WTC11 (cell line): Measurements from ENCODE around the gene PHLDA3. TPM values are rescaled to one million over a fixed set of nuclear protein-coding genes. Genes with fewer than 3 reads are reported as not detected.

Experiments used
- ATAC-seq: fragments of 200-7000 bp; cut with Tn5 transposase; 2 replicates; pipeline ENCODE4 v1.10.0; 2021; ENCODE audit warnings: mild to moderate bottlenecking, moderate library complexity
- CTCF ChIA-PET: fragments of 300-600 bp; sonication (Branson Sonifier 250); formaldehyde crosslinking; loops from one replicate; lab custom pipeline; 2021; ENCODE audit warnings: antibody characterized with exemption; lab: Charles Lee
- POLR2A ChIA-PET: fragments of 350-600 bp; sonication (Branson Sonifier 250); formaldehyde crosslinking; loops from one replicate; lab custom pipeline; 2021; ENCODE audit warnings: antibody characterized with exemption; lab: Charles Lee
- DNase-seq: peaks from one replicate; pipeline ENCODE4 v3.0.0; 2021; ENCODE audit warnings: low spot score
- H3K27ac Mint-ChIP-seq: 2 replicates; pipeline ENCODE4 v1.8.0; 2021; ENCODE audit warnings: mixed read lengths
- H3K27me3 Mint-ChIP-seq: 2 replicates; pipeline ENCODE4 v1.8.0; 2021; ENCODE audit warnings: low read depth, mild to moderate bottlenecking, moderate library complexity, mixed read lengths
- H3K36me3 Mint-ChIP-seq: 2 replicates; pipeline ENCODE4 v1.8.0; 2021; ENCODE audit warnings: mixed read lengths
- H3K4me1 Mint-ChIP-seq: 2 replicates; pipeline ENCODE4 v1.8.0; 2022; ENCODE audit warnings: mixed read lengths
- H3K4me3 Mint-ChIP-seq: 2 replicates; pipeline ENCODE4 v1.8.0; 2021; ENCODE audit warnings: mild to moderate bottlenecking, moderate library complexity, mixed read lengths
- H3K9me3 Mint-ChIP-seq: 2 replicates; pipeline ENCODE4 v1.8.0; 2021; ENCODE audit warnings: mixed read lengths
- E2F4 ChIP-seq: sonication (generic); formaldehyde crosslinking; IDR thresholded peaks from 2 replicates; pipeline ENCODE4 v1.8.1; 2022; ENCODE audit warnings: low read depth, mild to moderate bottlenecking, moderate library complexity, missing genetic modification reagents, borderline replicate concordance
- ELF4 ChIP-seq: sonication (generic); formaldehyde crosslinking; IDR thresholded peaks from 2 replicates; pipeline ENCODE4 v1.8.1; 2022; ENCODE audit warnings: low read depth, mild to moderate bottlenecking, moderate library complexity, missing genetic modification reagents
- FOXP4 ChIP-seq: sonication (generic); formaldehyde crosslinking; IDR thresholded peaks from 2 replicates; pipeline ENCODE4 v1.8.0; 2022; ENCODE audit warnings: mild to moderate bottlenecking, missing genetic modification reagents
- NR1H2 ChIP-seq: sonication (generic); formaldehyde crosslinking; IDR thresholded peaks from 2 replicates; pipeline ENCODE4 v1.9.0; 2021; ENCODE audit warnings: mild to moderate bottlenecking, moderate library complexity, missing genetic modification reagents
- PREB ChIP-seq: sonication (generic); formaldehyde crosslinking; IDR thresholded peaks from 2 replicates; pipeline ENCODE4 v1.8.1; 2022; ENCODE audit warnings: mild to moderate bottlenecking, missing genetic modification reagents, moderate library complexity, borderline replicate concordance
- PRRX2 ChIP-seq: fragments of 250-450 bp; sonication (Bioruptor Pico); IDR thresholded peaks from 2 replicates; pipeline ENCODE4 v1.8.0; 2021; ENCODE audit warnings: mild to moderate bottlenecking
- SMAD4 ChIP-seq: sonication (generic); formaldehyde crosslinking; IDR thresholded peaks from 2 replicates; pipeline ENCODE4 v1.8.0; 2022; ENCODE audit warnings: mild to moderate bottlenecking, missing genetic modification reagents
- TEAD1 ChIP-seq: sonication (generic); formaldehyde crosslinking; IDR thresholded peaks from 2 replicates; pipeline ENCODE4 v1.8.0; 2022; ENCODE audit warnings: mild to moderate bottlenecking, missing genetic modification reagents
- TP53 ChIP-seq: sonication (generic); formaldehyde crosslinking; IDR thresholded peaks from 2 replicates; pipeline ENCODE4 v1.8.1; 2023; ENCODE audit warnings: mild to moderate bottlenecking, missing genetic modification reagents
- ZNF232 ChIP-seq: sonication (generic); formaldehyde crosslinking; IDR thresholded peaks from 2 replicates; pipeline ENCODE4 v1.8.0; 2022; ENCODE audit warnings: mild to moderate bottlenecking, missing genetic modification reagents
- ZNF317 ChIP-seq: sonication (generic); formaldehyde crosslinking; IDR thresholded peaks from 2 replicates; pipeline ENCODE4 v1.8.1; 2023; ENCODE audit warnings: low read depth, mild to moderate bottlenecking, moderate library complexity, missing genetic modification reagents, borderline replicate concordance
- total RNA-seq: library from RNA; stranded (reverse); gene quantifications from 3 replicates; pipeline ENCODE4 v1.2.3, GENCODE V29; 2021
- TF ChIP-seq, protein P1 (sequence below): sonication (generic); formaldehyde crosslinking; IDR thresholded peaks from 2 replicates; pipeline ENCODE4 v1.8.0; 2023; ENCODE audit warnings: missing genetic modification reagents, mild to moderate bottlenecking, borderline replicate concordance

PHLDA3 gene
- total RNA-seq, 1 experiment from 2014 or later: 95.1 TPM

DNA sequence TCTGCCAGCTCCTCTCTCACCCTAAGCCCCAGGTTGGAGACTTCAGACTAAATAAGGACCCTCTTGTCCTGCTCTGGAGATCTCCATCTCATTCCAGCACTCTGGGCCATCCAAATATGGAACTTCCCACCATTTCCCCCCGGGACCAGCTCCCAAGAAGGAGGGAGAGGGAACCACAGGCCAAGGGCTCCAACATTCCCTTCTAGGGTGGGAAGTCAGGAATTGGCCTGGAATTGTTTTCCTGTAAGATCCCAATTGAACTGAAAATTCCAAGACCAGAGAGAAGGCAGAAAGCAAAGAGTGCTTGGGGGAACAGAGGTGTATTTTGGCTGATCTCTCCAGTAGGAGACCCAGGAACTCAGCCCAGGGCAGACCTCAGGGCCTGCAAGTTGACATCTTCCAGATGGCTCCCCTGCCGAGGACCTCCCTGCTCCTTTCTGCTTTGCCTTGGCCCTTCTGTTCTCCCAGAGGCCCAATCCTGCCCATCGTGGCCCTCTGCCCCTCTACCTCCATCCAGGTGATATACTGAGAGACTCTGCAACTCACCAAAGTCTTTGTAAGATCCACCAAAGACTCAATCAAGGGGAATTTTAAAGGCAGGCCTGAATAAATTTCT is 23.0 kb upstream of the PHLDA3 start (continued):
- TF ChIP-seq ELF4 (CRISPR knock-in tag) (no peak), PRRX2 (no peak), FOXP4 (CRISPR knock-in tag) (no peak), TEAD1 (no peak), E2F4 (CRISPR knock-in tag) (no peak), PREB (CRISPR knock-in tag) (no peak), NR1H2 (CRISPR knock-in tag) (no peak)
- TF ChIP-seq, protein P1, sequence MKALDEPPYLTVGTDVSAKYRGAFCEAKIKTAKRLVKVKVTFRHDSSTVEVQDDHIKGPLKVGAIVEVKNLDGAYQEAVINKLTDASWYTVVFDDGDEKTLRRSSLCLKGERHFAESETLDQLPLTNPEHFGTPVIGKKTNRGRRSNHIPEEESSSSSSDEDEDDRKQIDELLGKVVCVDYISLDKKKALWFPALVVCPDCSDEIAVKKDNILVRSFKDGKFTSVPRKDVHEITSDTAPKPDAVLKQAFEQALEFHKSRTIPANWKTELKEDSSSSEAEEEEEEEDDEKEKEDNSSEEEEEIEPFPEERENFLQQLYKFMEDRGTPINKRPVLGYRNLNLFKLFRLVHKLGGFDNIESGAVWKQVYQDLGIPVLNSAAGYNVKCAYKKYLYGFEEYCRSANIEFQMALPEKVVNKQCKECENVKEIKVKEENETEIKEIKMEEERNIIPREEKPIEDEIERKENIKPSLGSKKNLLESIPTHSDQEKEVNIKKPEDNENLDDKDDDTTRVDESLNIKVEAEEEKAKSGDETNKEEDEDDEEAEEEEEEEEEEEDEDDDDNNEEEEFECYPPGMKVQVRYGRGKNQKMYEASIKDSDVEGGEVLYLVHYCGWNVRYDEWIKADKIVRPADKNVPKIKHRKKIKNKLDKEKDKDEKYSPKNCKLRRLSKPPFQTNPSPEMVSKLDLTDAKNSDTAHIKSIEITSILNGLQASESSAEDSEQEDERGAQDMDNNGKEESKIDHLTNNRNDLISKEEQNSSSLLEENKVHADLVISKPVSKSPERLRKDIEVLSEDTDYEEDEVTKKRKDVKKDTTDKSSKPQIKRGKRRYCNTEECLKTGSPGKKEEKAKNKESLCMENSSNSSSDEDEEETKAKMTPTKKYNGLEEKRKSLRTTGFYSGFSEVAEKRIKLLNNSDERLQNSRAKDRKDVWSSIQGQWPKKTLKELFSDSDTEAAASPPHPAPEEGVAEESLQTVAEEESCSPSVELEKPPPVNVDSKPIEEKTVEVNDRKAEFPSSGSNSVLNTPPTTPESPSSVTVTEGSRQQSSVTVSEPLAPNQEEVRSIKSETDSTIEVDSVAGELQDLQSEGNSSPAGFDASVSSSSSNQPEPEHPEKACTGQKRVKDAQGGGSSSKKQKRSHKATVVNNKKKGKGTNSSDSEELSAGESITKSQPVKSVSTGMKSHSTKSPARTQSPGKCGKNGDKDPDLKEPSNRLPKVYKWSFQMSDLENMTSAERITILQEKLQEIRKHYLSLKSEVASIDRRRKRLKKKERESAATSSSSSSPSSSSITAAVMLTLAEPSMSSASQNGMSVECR (CRISPR knock-in tag): no peak

GRCh38 chr1:201490708-201491131 is 21.7 kb upstream of the PHLDA3 start:
- H3K27me3 Mint-ChIP-seq: no peaks in the 10 kb centered on the region
- H3K36me3 Mint-ChIP-seq: peaks cover 6% of the 10 kb centered on the region
- ChIA-PET CTCF (interaction anchor here (0.9 to 3.9 kb wide), 5 partner anchors 9 to 55 kb away, joined by 4 to 32 read pairs (median 5); no protein-coding TSS in a partner anchor), POLR2A (interaction anchor here (0.6 kb wide), 1 partner anchor 36 kb away, joined by 3 read pairs; no protein-coding TSS in a partner anchor)
- H3K27ac Mint-ChIP-seq: no peak overlapping the region
- ATAC-seq (no peak), DNase-seq (no peak)
- peaks cover 14% of the 10 kb centered on the region for H3K4me1 Mint-ChIP-seq
- H3K4me3 Mint-ChIP-seq: no peak overlapping the region
- TF ChIP-seq PREB (CRISPR knock-in tag) (no peak), ZNF317 (CRISPR knock-in tag) (no peak), SMAD4 (no peak), TP53 (CRISPR knock-in tag) (no peak), ZNF232 (CRISPR knock-in tag) (no peak)
- peaks cover 6% of the 10 kb centered on the region for H3K9me3 Mint-ChIP-seq
